Measurements from ENCODE around the gene POLR1B.

- no peak for TF ChIP-seq CTCF (IDR thresholded peaks at IDR 0.05; ENCODE audit: low read depth, low read length, poor library complexity, severe bottlenecking)
- no peak for TF ChIP-seq EZH2phosphoT487 (IDR thresholded peaks at IDR 0.05; ENCODE audit: borderline replicate concordance, low read length)
Measured at GRCh38 chr2:112585873-112586464, 43.7 kb downstream of the POLR1B start.
